ENCODE measurements around the gene CCRL2. TPM values are rescaled to one million over a fixed set of nuclear protein-coding genes. Genes with fewer than 3 reads are reported as not detected.

Gene CCRL2
- total RNA-seq, 1 experiment from 2014 or later: not detected

DNA sequence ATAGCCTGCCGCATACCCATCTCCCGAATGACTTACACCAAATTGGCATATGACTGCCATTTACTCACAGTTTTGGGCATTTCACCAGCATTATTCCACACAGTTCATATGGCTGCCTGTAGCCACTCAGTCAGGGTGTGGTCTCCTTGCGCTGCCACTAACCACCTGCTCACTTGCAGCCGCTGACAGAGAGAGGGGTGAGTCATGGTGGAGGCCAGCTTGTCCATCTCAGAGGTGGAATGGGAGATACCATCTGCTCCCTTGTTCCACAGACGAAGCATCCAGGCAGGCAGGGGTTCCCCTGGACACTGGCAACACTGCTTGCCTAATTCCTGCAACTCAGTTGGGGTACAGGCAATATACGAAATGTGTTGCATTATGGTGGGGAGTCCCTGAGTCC, 15.6 kb downstream of the CCRL2 start:
- Histone ChIP-seq H3K23ac (ENCODE audit: insufficient read length, low read depth, low read length) (no peak overlapping the region), H2AK5ac (ENCODE audit: insufficient read length, low read length) (no peak overlapping the region), H2BK120ac (ENCODE audit: low read depth, low read length, poor library complexity, severe bottlenecking) (no peak overlapping the region), H3K9ac (ENCODE audit: extremely low read depth, insufficient read length, low read length) (no peak overlapping the region), H3K4me1 (ENCODE audit: insufficient read depth, low read length) (peaks cover 4% of the 10 kb centered on the region; the same call in 1 of the 2 replicates), H2AFZ (ENCODE audit: low read length) (no peak overlapping the region), H3T11ph (ENCODE audit: low read length) (no peak overlapping the region), H3K14ac (ENCODE audit: insufficient read depth, low read length) (no peak overlapping the region), H3K4ac (ENCODE audit: low read depth, low read length) (no peak overlapping the region), H2BK12ac (ENCODE audit: insufficient read length, low read depth, low read length) (no peak overlapping the region), H3K79me1 (ENCODE audit: insufficient read depth, low read depth, low read length, poor library complexity, severe bottlenecking) (no peaks in the 10 kb centered on the region), H3K9me3 (ENCODE audit: control insufficient read depth, low read depth, low read length) (no peaks in the 10 kb centered on the region), H2BK5ac (ENCODE audit: insufficient read length, low read length) (no peak overlapping the region), H3K79me2 (ENCODE audit: insufficient read depth, low read length) (no peaks in the 10 kb centered on the region), H3K27ac (ENCODE audit: insufficient read length, low read depth, low read length) (no peak overlapping the region), H4K8ac (replicated peaks; ENCODE audit: insufficient read length, low read depth, low read length) (no peak overlapping the region), H3K27me3 (ENCODE audit: insufficient read depth, low read length) (no peaks in the 10 kb centered on the region), H4K20me1 (ENCODE audit: control insufficient read depth, insufficient read depth, insufficient read length) (no peaks in the 10 kb centered on the region), H4K5ac (ENCODE audit: insufficient read length, low read depth, low read length) (no peak overlapping the region), H3K56ac (ENCODE audit: insufficient read length, low read depth, low read length) (no peak overlapping the region), H4K91ac (ENCODE audit: insufficient read length, low read depth, low read length) (no peak overlapping the region), H3K23me2 (ENCODE audit: insufficient read length, low read depth, low read length, poor library complexity, severe bottlenecking) (no peaks in the 10 kb centered on the region), H3K4me2 (ENCODE audit: insufficient read depth, insufficient read length, low read length) (no peak overlapping the region), H2BK15ac (ENCODE audit: low read depth, low read length) (no peak overlapping the region), H3K18ac (ENCODE audit: insufficient read length, low read depth, low read length) (no peak overlapping the region), H2BK20ac (ENCODE audit: low read depth, low read length, poor library complexity, severe bottlenecking) (no peak overlapping the region)
- no peak overlapping the region for H3K4me3 Mint-ChIP-seq
- no peaks in the 10 kb centered on the region for H3K36me3 Mint-ChIP-seq (ENCODE audit: insufficient read depth in 1 of 3, low read depth in 3 of 3)
- H3K9me3 Mint-ChIP-seq: no peaks in the 10 kb centered on the region
- peaks cover 15 to 20% of the 10 kb centered on the region in 2 experiments for H3K4me1 Mint-ChIP-seq
- no peak for DNase-seq
- no CpG with 5 or more reads among the region's 6 CpGs for WGBS (ENCODE audit: extremely low coverage, insufficient read length, low lambda C conversion rate)
- no peak for TF ChIP-seq CTCF (conservative IDR thresholded peaks at IDR 0.05)
- H3K27ac Mint-ChIP-seq: no peak overlapping the region
- no peaks in the 10 kb centered on the region for H3K27me3 Mint-ChIP-seq (ENCODE audit: low read depth)

Data from H9 (cell line).